A549 treated with GW870086 at 1 μM for 4 hours (cell line): ENCODE data around the gene VTI1B. TPM values are rescaled to one million over a fixed set of nuclear protein-coding genes. Genes with fewer than 3 reads are reported as not detected.

Experiments
- total RNA-seq: library from RNA; stranded (reverse); fragments of 200-300 nt; extraction: Qiagen RNA extraction; gene quantifications from 5 replicates; pipeline ENCODE4 v1.2.3, GENCODE V29; 2022; ENCODE audit warnings: low read depth

Gene VTI1B, protein sequence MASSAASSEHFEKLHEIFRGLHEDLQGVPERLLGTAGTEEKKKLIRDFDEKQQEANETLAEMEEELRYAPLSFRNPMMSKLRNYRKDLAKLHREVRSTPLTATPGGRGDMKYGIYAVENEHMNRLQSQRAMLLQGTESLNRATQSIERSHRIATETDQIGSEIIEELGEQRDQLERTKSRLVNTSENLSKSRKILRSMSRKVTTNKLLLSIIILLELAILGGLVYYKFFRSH
- 78.7 to 100 TPM (median 88.9 TPM) in 5 replicates for total RNA-seq

DNA sequence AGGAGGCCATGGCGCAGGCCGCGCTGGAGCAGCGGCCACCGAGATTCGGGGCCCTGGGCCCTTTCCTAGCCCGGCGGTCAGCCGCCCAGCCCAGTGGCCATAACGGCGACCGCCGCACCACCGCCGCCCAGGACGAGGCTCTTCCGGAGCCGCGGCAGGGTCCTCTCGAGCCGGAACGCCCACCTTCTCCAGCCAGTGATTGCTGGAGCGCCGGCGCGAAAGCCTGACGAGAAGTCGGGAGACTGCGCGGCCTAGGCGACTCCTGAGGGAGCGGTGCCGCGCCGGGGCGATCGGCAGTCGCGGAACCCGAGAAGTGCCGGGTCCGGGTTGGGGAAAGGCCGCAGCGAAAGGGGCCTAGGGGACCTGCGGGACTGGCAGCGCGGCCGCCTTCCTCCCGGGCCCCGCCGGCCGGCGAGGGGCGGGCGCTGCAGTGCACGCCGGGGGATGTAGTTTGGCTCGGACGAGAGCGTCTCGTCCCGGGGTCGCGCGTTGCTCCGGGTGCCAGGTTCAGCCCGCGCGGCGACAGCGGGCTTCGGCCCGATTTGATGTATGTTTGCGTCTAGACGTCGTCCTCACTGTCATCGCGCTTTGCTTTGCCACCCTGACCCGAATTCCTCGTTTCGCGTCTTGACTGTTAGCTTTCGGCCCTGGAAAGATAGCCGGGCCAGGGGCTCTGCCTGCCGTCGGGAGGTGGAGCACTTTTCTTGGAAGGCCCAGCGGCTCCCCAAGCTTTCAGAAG is at the start of gene VTI1B:
Gene VTI1B, minus strand, starts transcription at position 153 of the 739 bp plus-strand sequence. Its CDS starts 143 bp downstream, at position 10.

DNA sequence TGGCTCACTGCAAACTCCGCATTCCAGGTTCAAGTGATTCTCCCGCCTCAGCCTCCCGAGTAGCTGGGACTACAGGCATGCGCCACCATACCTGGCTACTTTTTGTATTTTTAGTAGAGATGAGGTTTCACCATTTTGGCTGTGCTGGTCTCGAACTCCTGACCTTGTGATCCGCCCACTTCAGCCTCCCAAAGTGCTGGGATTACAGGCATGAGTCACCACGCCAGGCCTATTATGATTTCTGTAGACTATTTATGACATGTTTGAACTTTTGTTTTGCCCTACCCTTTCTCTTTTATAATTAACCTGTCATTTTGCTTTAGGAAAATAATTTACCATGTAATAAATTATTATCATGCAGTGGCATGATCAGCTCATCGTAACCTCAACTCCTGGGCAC is 27.1 kb upstream of the VTI1B start, which contains the start of gene RDH12:
Gene RDH12, plus strand, starts transcription at position 395 of the 400 bp plus-strand sequence. CDS start 20,757 bp downstream, outside the sequence.

DNA sequence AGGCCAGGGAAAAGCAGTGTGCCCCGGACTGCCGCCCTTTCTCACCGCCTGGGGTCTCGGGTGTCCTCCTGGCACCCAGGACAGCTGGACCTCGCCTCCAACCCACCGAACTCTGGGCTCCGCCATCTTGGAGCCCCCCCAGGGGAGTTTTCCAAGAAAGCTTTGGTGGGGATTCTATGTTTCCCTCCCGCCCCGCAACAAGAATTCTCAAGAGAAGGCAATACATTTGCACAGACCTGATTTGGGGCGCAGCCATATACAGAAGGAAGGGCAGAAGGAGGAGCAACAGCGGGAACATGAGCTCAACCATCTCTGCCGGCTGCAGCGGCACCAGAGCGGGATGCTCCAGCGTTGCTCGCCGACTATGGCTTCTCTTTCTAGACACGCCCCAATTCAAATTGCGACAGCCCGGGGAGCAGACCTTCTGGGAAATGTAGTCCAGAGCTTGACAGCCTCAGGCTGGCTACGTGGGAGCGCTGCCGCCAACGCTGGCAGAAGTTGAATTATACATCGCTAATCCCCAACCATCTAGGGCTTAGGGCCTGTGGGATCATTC is 21.0 kb upstream of the VTI1B start, which contains the start of gene RDH11:
Gene RDH11, minus strand, starts transcription at position 371 of the 556 bp plus-strand sequence. Its CDS starts 61 bp downstream, at position 310.

DNA sequence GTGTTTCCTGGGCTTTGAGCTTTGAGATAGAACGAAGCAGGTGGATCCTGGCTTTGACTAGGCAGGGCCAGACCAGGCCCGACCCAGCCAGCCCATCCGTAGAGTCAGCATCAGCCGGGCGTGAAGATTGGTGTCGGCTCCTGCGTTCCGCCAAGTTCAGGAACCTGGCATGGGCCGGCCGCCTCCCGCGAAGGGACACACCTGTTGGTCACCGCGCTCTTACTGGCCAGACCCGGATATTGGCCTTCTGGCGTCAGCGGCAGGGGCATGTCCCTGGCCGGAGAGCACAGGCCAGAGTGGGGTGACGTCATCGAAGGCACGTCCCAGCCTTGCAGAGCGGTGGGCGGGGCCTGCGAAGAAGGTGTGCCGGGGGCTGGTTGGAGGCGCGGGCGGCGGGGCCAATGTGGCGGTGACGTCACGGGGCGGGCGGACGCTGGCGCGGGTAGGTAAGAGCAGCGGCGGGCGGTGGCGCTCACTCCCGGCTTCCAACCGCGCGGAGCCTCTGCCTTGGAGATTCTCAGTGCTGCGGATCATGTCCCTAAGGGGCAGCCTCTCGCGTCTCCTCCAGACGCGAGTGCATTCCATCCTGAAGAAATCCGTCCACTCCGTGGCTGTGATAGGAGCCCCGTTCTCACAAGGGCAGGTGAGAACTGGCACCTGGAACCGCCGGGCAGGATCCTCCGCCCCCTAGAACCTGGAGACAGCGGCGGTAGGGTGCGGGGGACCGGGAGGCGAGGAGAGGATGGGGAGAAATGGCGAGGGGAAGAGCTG is 54.8 kb downstream of the VTI1B start, which contains the start of gene ARG2:
Gene ARG2, plus strand, starts transcription at position 475 of the 771 bp plus-strand sequence. Its CDS starts 58 bp downstream, at position 533.

DNA sequence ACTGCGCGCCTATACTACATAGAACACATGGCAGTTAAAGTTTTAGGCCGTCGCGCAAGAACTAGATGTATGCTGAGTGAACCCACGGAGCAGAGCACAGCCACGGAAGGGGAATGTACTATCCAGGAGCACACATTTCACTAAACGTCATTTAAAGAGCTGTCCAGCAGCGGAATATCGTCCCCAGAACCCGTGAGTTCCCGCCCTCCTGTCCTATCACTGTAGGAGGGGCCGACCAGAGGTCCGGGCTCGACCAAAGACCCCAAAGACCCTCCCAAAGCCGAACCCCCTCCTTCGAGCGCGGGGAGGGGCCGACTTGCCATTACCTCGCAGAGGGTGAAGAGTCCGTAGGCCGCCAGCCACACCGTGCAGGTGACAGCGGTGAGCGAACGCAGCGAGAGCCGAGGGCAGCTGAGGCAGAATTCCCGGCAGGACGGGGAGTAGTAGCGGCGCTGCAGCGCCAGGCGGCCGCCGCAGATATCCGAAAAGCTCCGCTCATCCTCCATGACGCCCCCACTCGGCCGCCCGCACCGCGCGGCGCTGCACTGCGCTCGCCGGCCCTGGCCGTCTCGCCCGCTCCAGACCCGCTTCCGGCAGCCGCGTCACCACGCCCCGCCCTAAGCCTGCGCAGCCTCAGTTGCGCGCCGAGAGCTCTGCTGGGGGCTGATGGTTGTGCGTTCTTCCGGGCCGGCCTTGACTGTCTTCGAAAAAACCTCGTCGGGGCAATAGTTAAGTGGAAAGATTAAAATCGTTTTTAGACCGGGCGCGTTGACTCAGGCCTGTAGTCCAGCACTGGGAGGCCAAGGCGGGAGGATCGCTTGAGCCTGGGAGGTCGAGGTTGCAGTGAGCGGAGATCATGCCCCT is 74.5 kb downstream of the VTI1B start, which contains the start of gene PIGH:
Gene PIGH, minus strand, starts transcription at position 571 of the 864 bp plus-strand sequence. Its CDS starts 65 bp downstream, at position 506.

Other genes starting within 250 kb of the VTI1B start
- 0.09 to 0.50 TPM (median 0.21 TPM) in 5 replicates for gene TMEM229B, start 185.9 kb downstream of the VTI1B start, total RNA-seq
- gene PLEKHH1, start 141.3 kb downstream of the VTI1B start, total RNA-seq, result 2.5 to 4.1 TPM (median 3.0 TPM) in 5 replicates
- 16.2 to 22.9 TPM (median 20.3 TPM) in 5 replicates for gene PIGH, start 74.4 kb downstream of the VTI1B start, total RNA-seq
- gene ARG2, start 54.7 kb downstream of the VTI1B start, total RNA-seq, result 1.6 to 2.2 TPM (median 2.1 TPM) in 5 replicates
- gene RDH11, start 21.1 kb upstream of the VTI1B start, total RNA-seq, result 55.6 to 63.7 TPM (median 61.9 TPM) in 5 replicates
- not detected in 5 replicates for gene RDH12, start 27.3 kb upstream of the VTI1B start, total RNA-seq
- 4.4 to 6.4 TPM (median 5.5 TPM) in 5 replicates for gene ZFYVE26, start 142.0 kb upstream of the VTI1B start, total RNA-seq
- 3.5 to 5.4 TPM (median 4.3 TPM) in 5 replicates for gene RAD51B, start 145.1 kb upstream of the VTI1B start, total RNA-seq